HTR-8/SVneo (cell line): ENCODE measurements around the gene HES3.

Experiments
- DNase-seq: peaks from one replicate; pipeline ENCODE4 v3.0.0; 2011; ENCODE audit warnings: low spot score, mixed read lengths; ENCODE audit not compliant: insufficient read length
- FAIRE-seq: peaks from 2 replicates; lab custom pipeline; 2011; peaks lifted over from hg19 to GRCh38; lab: Jason Lieb, UNC

HES3 gene

GRCh38 chr1:6294890-6295556 is 51.0 kb downstream of the HES3 start:
- DNase-seq (no peak), FAIRE-seq (no peak)
